Measurements from ENCODE around the gene AP1B1. TPM values are rescaled to one million over a fixed set of nuclear protein-coding genes. Genes with fewer than 3 reads are reported as not detected.

The AP1B1 gene
- total and polyA plus RNA-seq, 4 donors: 32.7 to 97.9 (median 50.0) TPM

DNA sequence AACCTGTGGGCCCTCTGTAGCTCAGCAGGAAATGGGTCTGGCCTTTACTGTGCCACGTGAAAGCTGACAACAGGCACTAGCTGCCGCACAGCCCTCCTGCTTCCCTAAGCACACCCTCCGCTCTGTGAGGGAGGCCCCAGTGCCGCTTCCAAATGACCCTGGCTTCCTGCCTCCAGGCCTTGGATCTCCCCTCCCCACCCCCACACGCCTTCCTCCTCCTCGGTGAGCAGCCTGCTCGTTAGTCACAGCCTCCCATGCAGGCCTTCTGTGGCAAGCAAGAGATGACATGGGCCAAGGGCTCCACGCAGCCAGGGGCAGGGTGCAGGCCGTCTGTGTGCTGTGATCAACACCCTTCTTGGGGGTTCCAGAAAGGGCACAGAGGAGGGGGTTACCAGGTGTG, 57.6 kb downstream of the AP1B1 start:
- Histone ChIP-seq H3K36me3 (ENCODE audit: control insufficient read depth in 4 of 4, insufficient read depth in 4 of 4, low read length in 4 of 4) (peaks cover 0 to 87% (median 10%) of the 10 kb centered on the region in 4 donors), H3K27me3 (ENCODE audit: control insufficient read depth in 3 of 3, insufficient read depth in 3 of 3, low read length in 2 of 3) (no peaks in the 10 kb centered on the region), H3K4me3 (no peak overlapping the region), H3K4me1 (ENCODE audit: control insufficient read depth in 5 of 5, insufficient read depth in 5 of 5, low read length in 5 of 5) (peaks cover 0 to 12% (median 3%) of the 10 kb centered on the region in 5 donors), H3K27ac (ENCODE audit: low read depth in 1 of 2, low read length in 1 of 2) (no peak overlapping the region), H3K9ac (ENCODE audit: insufficient read depth in 1 of 2, low read length in 2 of 2) (no peak overlapping the region), H3K9me3 (ENCODE audit: control insufficient read depth in 4 of 4, insufficient read depth in 3 of 4, low read length in 3 of 4) (no peaks in the 10 kb centered on the region)
- WGBS, 2 donors: 65 to 67% methylated on average over 9 of the region's 9 CpGs
- ATAC-seq (ENCODE audit: insufficient read depth, low FRiP score) (no peak), DNase-seq (peak; percentile 68 to 83 (median 71))
- no peak for TF ChIP-seq CTCF (IDR thresholded peaks at IDR 0.05; ENCODE audit: control extremely low read depth, extremely low read depth)

DNA sequence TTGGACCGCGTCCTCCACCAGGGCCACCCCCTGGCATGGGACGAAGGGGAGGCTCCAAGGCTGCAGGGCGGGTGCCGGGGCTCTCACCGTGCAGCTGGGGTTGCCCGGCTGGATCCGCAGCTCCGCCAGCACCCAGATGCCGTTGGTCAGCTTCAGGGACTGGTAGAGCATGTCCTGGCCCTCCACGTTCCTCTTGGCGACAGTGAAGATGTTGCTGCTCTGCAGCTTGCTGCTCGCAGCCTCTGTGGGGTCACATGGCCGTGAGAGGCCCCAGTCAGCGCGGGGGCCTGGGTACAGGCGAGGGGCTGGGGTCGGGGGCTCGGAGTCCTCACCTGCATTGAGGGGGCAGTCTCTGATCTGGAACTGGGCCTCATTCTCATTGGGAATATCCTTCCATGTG, 58.1 kb downstream of the AP1B1 start:
- 93 to 96% methylated on average over 18 to 19 of the region's 19 CpGs for WGBS, 2 donors
- ATAC-seq (ENCODE audit: insufficient read depth, low FRiP score): no peak
- Histone ChIP-seq H3K9ac (ENCODE audit: insufficient read depth in 1 of 2, low read length in 2 of 2) (no peak overlapping the region), H3K9me3 (ENCODE audit: control insufficient read depth in 4 of 4, insufficient read depth in 3 of 4, low read length in 3 of 4) (no peaks in the 10 kb centered on the region), H3K4me3 (no peak overlapping the region), H3K27me3 (ENCODE audit: control insufficient read depth in 3 of 3, insufficient read depth in 3 of 3, low read length in 2 of 3) (no peaks in the 10 kb centered on the region), H3K27ac (ENCODE audit: low read depth in 1 of 2, low read length in 1 of 2) (no peak overlapping the region), H3K4me1 (ENCODE audit: control insufficient read depth in 5 of 5, insufficient read depth in 5 of 5, low read length in 5 of 5) (peaks cover 0 to 12% (median 3%) of the 10 kb centered on the region in 5 donors), H3K36me3 (ENCODE audit: control insufficient read depth in 4 of 4, insufficient read depth in 4 of 4, low read length in 4 of 4) (peaks cover 0 to 83% (median 10%) of the 10 kb centered on the region in 4 donors)
- no peak for TF ChIP-seq CTCF (IDR thresholded peaks at IDR 0.05; ENCODE audit: control extremely low read depth, extremely low read depth)
- DNase-seq: no peak

DNA sequence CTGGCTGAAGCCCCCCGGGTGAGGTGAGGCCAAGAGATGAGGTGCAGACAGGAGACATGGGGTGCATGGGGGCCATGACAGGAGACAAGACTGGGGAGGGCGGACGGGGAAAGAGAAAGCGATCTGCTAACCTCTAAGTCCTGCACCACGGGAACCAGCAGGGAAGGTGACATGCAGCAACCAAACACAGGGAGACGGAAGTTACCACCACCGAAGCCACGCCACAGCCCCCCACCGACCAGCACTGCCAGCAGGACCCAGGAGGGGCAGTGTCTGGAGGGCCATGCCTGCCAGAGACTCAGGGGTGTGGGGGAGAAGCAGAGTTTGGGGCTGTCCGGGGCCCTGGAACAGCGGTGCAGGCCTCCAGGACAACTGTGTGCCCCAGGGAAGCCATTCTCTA, 58.8 kb downstream of the AP1B1 start:
- no peak for DNase-seq
- Histone ChIP-seq H3K4me1 (ENCODE audit: control insufficient read depth in 5 of 5, insufficient read depth in 5 of 5, low read length in 5 of 5) (peaks cover 0 to 12% (median 3%) of the 10 kb centered on the region in 5 donors), H3K4me3 (no peak overlapping the region), H3K36me3 (ENCODE audit: control insufficient read depth in 4 of 4, insufficient read depth in 4 of 4, low read length in 4 of 4) (peaks cover 0 to 76% (median 9%) of the 10 kb centered on the region in 4 donors), H3K27me3 (ENCODE audit: control insufficient read depth in 3 of 3, insufficient read depth in 3 of 3, low read length in 2 of 3) (no peaks in the 10 kb centered on the region), H3K9me3 (ENCODE audit: control insufficient read depth in 4 of 4, insufficient read depth in 3 of 4, low read length in 3 of 4) (no peaks in the 10 kb centered on the region), H3K9ac (ENCODE audit: insufficient read depth in 1 of 2, low read length in 2 of 2) (no peak overlapping the region), H3K27ac (ENCODE audit: low read depth in 1 of 2, low read length in 1 of 2) (no peak overlapping the region)
- no peak for TF ChIP-seq CTCF (IDR thresholded peaks at IDR 0.05; ENCODE audit: control extremely low read depth, extremely low read depth)
- ATAC-seq (ENCODE audit: insufficient read depth, low FRiP score): no peak
- 95 to 96% methylated on average over 11 of the region's 11 CpGs for WGBS, 2 donors
